Thoracic aorta (tissue), 2 donors: ENCODE results near the gene ZC3H10. TPM values are rescaled to one million over a fixed set of nuclear protein-coding genes. Genes with fewer than 3 reads are reported as not detected.

Experiments used
- ATAC-seq: fragments of 150-250 bp; one replicate; pipeline ENCODE4 v1.8.0; 2017; ENCODE audit warnings: low read depth; ENCODE audit not compliant: insufficient number of reproducible peaks, low FRiP score
- DNase-seq: peaks from one replicate; pipeline ENCODE4 v3.0.0-alpha.2; 2020; ENCODE audit warnings: low spot score
- H3K27ac ChIP-seq, 2 donors: fragments of 200-600 bp; sonication (generic); 1 replicate in 1 of 2; 2 replicates in 1 of 2; pipeline ENCODE4 v1.5.1; 2016; ENCODE audit warnings: mild to moderate bottlenecking in 2 of 2, moderate library complexity in 2 of 2
- H3K27me3 ChIP-seq: fragments of 200-600 bp; sonication (generic); replicated peaks from 2 replicates; pipeline ENCODE4 v1.6.0; 2016; ENCODE audit warnings: mild to moderate bottlenecking; ENCODE audit not compliant: insufficient read depth
- H3K36me3 ChIP-seq: fragments of 200-600 bp; sonication (generic); one replicate; pipeline ENCODE4 v1.5.1; 2016
- H3K4me1 ChIP-seq, 2 donors: fragments of 200-600 bp; sonication (generic); 1 replicate in 1 of 2; 2 replicates in 1 of 2; pipeline versions ENCODE4 v1.5.1 to v1.6.0; 2016; ENCODE audit warnings: low read depth in 2 of 2, mild to moderate bottlenecking in 1 of 2; ENCODE audit not compliant: control insufficient read depth in 1 of 2
- H3K4me3 ChIP-seq: fragments of 200-600 bp; sonication (generic); 2 replicates; pipeline ENCODE4 v1.5.1; 2016; ENCODE audit warnings: mild to moderate bottlenecking
- H3K9me3 ChIP-seq: fragments of 200-600 bp; sonication (generic); 2 replicates; pipeline ENCODE4 v1.5.1; 2016
- total RNA-seq, 2 donors: library from RNA; depleted of rRNA; stranded (reverse); fragments of >200 nt; gene quantifications; one replicate each; pipeline versions ENCODE4 v1.1.0 to v1.2.3, GENCODE V29; 2016
- TF ChIP-seq, protein P1 (sequence below): fragments of 200-600 bp; sonication (generic); IDR thresholded peaks from one replicate; pipeline ENCODE4 v1.5.1; 2019; ENCODE audit warnings: antibody characterized with exemption

Gene ZC3H10
- total RNA-seq, 2 donors from 2014 or later: 4.1 to 7.1 TPM

DNA sequence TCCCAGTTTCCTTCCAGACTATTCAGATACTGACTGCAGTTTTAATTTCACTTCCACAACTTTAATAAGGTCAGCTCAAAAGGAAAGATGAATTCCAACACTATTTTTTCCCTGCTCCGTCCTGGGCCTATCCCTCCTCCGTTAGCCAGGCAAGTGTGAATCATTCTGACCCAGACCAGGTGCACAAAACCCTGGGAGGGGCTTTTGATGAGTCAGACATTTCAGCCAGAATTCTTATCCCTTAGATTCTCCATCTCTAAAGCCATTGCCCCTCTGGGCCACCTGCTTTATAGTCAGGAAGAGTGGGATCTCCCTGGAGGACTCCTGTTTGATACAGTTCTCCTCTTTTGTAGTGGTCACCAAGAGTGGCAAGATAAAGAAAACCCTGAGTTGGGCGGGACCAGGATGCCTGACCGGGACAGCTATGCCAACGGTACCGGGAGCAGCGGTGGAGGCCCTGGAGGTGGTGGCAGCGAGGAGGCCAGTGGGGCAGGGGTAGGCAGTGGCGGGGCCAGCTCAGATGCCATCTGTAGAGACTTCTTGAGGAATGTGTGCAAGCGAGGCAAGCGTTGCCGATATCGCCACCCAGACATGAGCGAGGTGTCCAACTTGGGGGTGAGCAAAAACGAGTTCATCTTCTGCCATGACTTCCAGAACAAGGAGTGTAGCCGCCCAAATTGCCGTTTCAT lies 2.2 kb downstream of the ZC3H10 start:
- DNase-seq (no peak), ATAC-seq (no peak)
- Histone ChIP-seq H3K27ac (peak overlapping the region; percentile 64 to 88), H3K4me3 (no peak overlapping the region), H3K36me3 (peaks cover 12% of the 10 kb centered on the region), H3K4me1 (peaks cover 7 to 25% of the 10 kb centered on the region in 2 donors), H3K9me3 (no peaks in the 10 kb centered on the region), H3K27me3 (no peaks in the 10 kb centered on the region)
- TF ChIP-seq, protein P1, sequence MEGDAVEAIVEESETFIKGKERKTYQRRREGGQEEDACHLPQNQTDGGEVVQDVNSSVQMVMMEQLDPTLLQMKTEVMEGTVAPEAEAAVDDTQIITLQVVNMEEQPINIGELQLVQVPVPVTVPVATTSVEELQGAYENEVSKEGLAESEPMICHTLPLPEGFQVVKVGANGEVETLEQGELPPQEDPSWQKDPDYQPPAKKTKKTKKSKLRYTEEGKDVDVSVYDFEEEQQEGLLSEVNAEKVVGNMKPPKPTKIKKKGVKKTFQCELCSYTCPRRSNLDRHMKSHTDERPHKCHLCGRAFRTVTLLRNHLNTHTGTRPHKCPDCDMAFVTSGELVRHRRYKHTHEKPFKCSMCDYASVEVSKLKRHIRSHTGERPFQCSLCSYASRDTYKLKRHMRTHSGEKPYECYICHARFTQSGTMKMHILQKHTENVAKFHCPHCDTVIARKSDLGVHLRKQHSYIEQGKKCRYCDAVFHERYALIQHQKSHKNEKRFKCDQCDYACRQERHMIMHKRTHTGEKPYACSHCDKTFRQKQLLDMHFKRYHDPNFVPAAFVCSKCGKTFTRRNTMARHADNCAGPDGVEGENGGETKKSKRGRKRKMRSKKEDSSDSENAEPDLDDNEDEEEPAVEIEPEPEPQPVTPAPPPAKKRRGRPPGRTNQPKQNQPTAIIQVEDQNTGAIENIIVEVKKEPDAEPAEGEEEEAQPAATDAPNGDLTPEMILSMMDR: no peak

DNA sequence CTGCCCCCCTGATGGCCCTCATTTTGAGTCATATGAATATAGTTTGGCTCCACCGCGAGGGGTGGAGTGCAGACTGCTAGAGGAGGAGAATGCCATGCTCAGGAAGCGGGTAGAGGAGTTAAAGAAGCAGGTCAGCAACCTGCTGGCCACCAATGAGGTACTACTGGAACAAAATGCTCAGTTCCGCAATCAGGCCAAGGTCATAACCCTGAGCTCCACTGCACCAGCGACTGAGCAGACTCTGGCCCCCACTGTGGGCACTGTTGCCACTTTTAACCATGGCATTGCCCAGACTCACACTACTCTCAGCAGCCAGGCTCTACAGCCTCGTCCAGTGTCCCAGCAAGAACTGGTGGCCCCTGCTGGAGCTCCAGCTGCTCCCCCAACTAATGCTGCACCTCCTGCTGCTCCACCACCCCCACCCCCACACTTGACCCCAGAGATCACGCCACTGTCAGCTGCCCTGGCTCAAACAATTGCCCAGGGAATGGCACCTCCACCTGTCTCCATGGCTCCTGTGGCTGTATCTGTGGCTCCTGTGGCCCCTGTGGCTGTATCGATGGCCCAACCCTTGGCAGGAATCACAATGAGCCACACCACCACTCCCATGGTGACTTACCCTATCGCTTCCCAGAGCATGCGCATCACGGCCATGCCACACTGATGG lies 3.3 kb downstream of the ZC3H10 start:
- no peak for DNase-seq
- TF ChIP-seq, protein P1: no peak
- H3K4me1 ChIP-seq: peaks cover 9 to 31% of the 10 kb centered on the region in 2 donors
- H3K27ac ChIP-seq: no peak overlapping the region
- H3K9me3 ChIP-seq: no peaks in the 10 kb centered on the region
- H3K27me3 ChIP-seq: no peaks in the 10 kb centered on the region
- no peak overlapping the region for H3K4me3 ChIP-seq
- H3K36me3 ChIP-seq: peaks cover 12% of the 10 kb centered on the region
- ATAC-seq: no peak

DNA sequence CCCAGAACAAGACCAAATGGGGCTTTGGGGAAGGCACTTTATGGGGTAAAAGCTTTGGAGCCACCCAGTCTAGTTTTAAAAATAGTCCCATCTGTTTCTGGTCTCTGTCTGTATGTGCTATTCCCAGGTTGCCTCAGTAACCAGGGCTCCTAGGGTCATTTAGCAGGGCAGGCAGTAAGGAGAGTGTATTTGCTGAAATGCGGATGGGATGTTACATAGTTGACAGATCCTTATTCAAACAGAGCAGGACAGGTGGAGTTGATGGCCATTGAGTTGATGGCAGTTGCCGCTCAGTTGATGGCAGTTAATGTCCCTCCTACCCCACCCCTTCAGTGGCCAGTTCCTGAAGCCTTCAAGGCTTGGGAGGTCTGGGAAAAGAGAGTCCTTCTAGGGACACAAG lies 4.6 kb downstream of the ZC3H10 start:
- no peak for ATAC-seq
- Histone ChIP-seq H3K9me3 (no peaks in the 10 kb centered on the region), H3K27me3 (no peaks in the 10 kb centered on the region), H3K4me1 (peaks cover 19 to 42% of the 10 kb centered on the region in 2 donors), H3K27ac (no peak overlapping the region), H3K36me3 (peaks cover 12% of the 10 kb centered on the region), H3K4me3 (no peak overlapping the region)
- no peak for DNase-seq
- TF ChIP-seq, protein P1: no peak

DNA sequence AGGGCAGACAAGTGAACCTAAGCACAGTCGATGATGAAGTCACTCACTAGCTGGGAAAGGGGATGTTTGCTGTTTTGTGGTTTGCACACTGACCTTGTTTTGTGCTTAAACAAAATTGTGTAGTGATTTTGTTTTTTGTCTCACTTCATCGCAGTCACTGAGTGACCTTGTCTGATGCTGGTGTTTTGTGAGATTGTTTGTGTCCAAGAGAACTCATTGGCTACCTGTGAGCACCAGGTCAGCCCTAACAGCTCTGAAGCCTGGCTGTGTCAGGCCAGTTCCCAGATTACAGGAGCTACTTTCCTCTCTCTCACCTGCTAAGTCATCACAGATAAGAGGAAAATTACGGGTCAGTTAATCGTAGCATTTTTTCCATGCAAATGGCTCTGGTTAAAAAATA lies 6.1 kb downstream of the ZC3H10 start:
- ATAC-seq (no peak), DNase-seq (no peak)
- no peaks in the 10 kb centered on the region for H3K27me3 ChIP-seq
- no peaks in the 10 kb centered on the region for H3K9me3 ChIP-seq
- H3K4me1 ChIP-seq: peaks cover 13 to 32% of the 10 kb centered on the region in 2 donors
- H3K36me3 ChIP-seq: peaks cover 12% of the 10 kb centered on the region
- H3K4me3 ChIP-seq: no peak overlapping the region
- H3K27ac ChIP-seq: no peak overlapping the region
- TF ChIP-seq, protein P1: no peak

DNA sequence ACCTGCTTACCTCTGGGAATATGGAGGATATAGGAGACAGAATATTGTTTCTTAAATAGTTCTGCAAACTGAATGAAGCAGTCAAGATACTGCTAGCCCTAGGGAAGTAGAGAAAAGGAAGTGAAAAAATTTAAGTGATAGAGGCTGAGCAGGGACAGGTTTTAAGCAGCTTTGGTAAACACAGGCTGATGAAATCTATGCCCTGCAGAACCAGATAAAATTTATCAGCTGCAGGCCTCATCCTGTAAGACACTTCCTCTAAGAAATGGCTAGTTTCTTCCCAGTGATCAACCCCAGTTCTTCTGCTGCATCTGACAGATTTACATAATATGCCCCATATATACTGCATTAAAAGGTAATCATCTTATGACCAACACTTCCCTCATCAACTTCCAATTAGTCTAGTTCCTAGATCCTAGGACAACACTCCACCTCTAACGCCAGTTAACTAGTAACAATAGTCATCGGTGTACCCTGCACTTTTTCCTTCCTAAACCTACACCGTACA lies 8.7 kb downstream of the ZC3H10 start:
- ATAC-seq: no peak
- TF ChIP-seq, protein P1: no peak
- Histone ChIP-seq H3K27ac (peak overlapping the region; percentile 85 to 88), H3K4me3 (peak overlapping the region; percentile 80), H3K36me3 (peaks cover 10% of the 10 kb centered on the region), H3K27me3 (no peaks in the 10 kb centered on the region), H3K4me1 (peaks cover 21 to 34% of the 10 kb centered on the region in 2 donors), H3K9me3 (no peaks in the 10 kb centered on the region)
- DNase-seq: no peak
